Stimulated activated naive CD4-positive, alpha-beta T cell treated with Interleukin-2 at 50 U/mL for 16 hours (primary cell): ENCODE measurements around the gene PRKAA2.
"Not testable (repeated sequence)": the region's sequence is repeated elsewhere in the genome, so short reads cannot be mapped to it uniquely, and the experiment has no call there.

Experiments
- DNase-seq: peaks from one replicate; lab custom pipeline; 2025; lab: John Stamatoyannopoulos, UW

The PRKAA2 gene

DNA sequence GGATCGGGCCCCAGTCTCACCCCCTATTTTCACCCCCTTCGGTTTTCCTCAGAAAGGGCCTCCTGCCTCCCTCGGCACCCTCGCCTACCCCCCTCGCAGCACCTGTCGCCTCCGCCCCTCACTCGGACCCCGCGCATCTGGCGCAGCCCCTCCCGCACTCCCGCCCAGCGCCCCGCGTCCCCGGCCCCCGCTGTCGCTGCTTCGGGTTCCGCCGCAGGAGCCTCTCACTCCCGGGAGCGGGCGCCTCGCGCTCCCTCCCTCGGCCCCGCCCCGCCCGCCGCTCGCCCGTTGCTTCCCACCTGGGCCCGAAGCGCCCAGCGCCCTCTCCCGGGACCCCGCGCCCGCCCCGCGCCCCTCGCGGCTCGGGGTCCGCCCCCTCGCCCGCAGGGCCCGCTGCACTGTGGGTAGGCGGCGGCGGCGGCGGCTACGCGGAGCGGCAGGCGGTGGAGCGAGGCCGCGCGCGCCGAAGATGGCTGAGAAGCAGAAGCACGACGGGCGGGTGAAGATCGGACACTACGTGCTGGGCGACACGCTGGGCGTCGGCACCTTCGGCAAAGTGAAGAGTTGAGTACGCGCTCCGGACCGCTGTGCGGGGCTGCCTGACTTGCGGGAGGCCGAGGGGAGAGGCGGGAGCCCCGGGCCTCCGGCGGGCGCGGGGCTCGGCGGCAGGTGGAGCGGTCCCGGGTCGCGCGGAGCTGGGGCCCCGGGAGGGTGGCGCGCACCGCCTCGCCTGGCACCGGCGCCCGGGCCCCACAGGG is at the start of gene PRKAA2:
Gene PRKAA2 (plus strand): TSS at position 396 of the 758 bp plus-strand sequence. CDS start 74 bp downstream, at position 470.
- no peak for DNase-seq

DNA sequence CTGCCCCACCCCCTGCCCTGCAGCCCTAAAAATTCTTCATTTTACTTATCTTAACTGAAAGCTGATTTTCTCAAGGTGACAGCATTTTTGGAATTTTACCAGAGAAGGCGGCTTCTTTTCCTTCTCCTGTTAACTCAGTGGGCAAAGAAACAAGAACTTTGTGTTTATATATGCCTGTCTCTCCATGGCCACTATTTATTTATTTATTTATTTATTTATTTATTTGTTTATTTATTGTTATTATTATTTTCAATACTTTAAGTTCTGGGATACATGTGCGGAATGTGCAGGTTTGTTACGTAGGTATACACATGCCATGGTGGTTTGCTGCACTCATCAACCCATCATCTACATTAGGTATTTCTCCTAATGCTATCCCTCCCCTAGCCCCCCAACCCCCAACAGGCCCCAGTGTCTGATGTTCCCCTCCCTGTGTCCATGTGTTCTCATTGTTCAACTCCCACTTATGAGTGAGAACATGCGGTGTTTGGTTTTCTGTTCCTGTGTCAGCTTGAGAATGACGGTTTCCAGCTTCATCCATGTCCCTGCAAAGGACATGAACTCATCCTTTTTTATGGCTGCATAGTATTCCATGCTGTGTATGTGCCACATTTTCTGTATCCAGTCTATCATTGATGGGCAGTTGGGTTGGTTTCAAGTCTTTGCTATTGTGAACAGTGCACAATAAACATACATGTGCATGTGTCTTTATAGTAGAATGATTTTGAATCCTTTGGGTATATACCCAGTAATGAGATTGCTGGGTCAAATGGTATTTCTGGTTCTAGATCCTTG is 49.5 kb upstream of the PRKAA2 start:
- not testable (repeated sequence) for DNase-seq

DNA sequence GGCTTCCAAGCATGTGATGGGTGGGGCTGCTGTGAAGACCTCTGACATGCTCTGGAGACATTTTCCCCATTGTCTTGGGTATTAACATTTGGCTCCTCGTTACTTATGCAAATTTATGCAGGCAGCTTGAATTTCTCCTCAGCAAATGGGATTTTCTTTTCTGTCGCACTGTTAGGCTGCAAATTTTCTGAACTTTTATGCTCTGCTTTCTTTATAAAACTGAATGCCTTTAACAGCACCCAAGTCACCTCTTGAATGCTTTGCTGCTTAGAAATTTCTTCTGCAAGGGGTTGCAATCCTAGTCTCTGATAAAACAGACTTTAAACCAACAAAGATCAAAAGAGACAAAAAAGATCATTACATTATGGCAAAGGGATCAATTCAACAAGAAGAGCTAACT is 35.0 kb upstream of the PRKAA2 start:
- not testable (repeated sequence) for DNase-seq

DNA sequence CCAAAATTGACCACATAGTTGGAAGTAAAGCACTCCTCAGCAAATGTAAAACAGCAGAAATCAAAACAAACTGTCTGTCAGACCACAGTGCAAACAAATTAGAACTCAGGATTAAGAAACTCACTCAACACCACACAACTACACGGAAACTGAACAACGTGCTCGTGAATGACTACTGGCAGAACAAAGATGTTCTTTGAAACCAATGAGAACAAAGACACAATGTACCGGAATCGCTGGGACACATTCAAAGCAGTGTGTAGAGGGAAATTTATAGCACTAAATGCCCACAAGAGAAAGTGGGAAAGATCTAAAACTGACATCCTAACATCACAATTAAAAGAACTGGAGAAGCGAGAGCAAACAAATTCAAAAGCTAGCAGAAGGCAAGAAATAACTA is 34.3 kb upstream of the PRKAA2 start:
- DNase-seq = not testable (repeated sequence)

DNA sequence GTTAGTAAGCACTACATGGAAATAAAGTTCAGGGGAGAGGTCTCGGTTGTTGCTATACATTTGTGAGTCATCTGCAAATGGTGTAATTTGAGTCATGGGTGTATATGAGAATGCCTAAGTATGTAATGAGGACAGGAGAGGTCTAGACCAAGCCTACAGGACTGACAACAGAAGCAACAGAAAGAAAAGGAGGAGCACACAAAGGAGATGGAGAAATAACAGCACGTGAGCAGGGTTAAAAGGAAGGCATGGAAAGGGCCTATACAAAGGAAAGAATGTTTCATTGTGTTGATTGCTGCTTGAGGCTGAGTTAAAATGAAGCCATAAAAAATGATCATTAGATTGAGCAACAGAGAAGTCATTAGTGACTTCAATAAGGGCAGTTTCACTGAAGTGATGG is 28.0 kb upstream of the PRKAA2 start:
- no peak for DNase-seq

DNA sequence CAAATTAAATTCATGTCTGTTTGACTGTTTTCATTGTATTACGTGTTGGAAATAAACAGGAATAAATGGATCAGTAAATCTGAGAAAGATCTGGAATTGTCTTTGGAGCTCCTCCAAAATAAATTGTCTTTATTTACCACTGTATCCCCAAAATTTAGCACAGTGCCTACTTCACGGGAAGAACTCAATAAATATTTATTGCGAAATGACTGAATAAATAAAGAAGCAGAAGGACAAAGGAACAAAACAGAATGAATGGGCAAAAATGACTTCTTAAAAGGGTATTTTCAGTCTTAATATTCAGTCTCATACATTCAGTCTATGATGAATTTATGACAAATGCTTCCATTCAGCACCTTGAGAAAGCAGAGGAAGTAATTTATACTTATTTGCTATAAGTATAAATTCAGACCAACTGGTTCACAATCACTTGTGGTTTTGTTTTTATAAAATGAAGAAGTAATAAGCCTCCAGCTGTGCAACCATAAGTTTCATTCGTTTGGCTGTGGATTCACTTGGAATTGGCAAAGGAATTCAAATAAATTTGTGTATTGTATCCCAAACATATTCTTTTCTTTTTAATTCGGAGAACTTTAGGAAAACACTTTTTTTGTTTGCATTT is 19.2 kb upstream of the PRKAA2 start:
- DNase-seq = no peak

DNA sequence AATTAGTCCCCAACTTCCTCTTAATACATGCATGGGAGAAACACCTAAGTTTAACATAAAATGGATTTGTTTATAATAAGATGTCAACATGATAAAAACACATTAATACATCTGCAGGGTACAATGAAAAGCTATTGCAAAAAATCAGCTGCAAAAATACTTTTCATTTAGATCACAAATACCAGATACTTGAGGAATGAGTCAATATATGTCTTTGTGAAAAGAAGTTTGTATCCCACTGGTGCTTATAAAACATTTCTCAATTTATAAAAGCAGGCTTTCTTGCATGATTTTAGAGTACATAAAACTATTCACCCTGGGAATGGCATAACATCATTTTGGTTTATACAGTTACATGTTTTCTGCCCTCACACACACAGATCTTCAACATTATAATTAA is 18.6 kb upstream of the PRKAA2 start:
- no peak for DNase-seq

DNA sequence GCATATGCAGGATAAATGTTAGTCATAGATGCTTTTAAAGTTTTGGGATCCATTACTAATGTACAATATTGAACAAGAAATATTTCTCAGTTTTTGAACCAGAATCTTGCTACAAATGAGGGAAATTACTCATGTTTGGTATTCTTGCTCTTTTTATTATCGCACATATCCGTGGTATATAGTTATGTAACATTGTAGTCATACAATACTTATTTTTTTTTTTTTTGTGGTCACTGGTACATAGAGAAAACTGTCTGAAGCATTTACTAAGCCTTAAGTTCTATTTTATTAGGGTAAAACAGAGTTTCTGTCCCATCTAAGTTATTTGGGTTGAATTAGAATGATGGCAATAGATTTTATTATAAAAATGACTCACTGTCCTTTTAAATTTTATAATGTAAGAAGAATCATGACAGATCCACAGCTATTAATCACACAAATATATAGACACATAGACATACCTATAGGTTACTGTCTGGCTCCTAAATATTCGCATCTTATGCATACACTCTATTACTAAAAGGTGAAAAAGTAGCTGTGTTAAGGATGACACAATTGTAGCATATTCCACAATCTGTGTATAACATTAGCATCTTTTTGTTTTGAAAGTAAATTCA is 18.0 kb upstream of the PRKAA2 start:
- no peak for DNase-seq

DNA sequence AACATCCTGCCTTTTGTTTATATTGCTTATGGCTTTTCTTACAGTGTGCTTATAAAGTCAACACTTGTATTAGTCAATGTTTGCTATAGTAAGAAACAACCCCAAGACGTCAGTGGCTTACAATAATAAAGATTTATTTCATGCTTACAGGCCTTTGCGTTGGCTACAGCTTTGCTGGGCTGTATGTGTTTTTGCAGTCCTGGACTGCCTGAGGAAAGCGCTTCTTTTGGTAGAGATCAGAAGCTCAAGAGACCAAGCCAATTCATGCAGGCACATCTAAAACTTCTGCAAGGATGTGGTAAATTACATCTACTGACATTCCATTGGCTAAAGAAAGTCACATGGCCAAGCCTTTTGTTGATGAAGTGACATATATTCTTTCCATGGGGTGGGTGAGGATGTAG is 17.5 kb upstream of the PRKAA2 start:
- no peak for DNase-seq

DNA sequence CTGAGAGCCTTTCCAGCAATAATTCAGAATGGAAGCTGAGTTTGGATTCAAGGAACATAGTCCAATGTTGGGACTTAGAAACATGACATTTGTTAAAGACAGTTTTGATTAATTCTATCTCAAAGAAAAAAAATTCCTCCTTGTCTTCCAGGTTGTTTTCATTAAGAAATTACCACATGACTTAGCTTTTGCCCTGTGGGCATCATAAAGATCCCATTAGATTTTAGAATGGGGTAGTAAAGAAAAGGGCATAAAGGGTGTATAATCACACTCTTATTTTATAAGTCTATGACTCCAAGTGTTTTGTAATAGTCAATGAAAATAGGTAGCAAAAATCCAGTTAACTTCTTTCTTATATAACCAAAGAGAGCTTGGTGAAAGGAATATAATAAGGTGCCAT is 14.3 kb upstream of the PRKAA2 start:
- DNase-seq = no peak

DNA sequence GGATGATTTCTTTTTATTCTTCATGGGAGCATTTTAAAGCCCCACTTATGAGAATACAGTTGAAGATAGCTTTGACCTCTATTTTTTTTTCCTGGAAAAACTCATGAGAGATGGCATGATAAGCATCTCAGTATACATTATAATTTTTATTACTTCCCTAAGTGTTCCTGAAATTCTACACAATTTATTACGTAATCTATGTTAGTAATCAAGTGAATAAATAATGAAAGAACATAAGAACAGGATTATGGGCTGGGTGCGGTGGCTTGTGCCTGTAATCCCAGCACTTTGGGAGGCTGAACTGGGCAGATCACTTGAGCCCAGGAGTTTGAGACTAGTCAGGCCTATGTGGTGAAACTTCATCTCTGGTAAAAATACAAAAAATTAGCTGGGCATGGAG is 13.2 kb upstream of the PRKAA2 start:
- DNase-seq = no peak

DNA sequence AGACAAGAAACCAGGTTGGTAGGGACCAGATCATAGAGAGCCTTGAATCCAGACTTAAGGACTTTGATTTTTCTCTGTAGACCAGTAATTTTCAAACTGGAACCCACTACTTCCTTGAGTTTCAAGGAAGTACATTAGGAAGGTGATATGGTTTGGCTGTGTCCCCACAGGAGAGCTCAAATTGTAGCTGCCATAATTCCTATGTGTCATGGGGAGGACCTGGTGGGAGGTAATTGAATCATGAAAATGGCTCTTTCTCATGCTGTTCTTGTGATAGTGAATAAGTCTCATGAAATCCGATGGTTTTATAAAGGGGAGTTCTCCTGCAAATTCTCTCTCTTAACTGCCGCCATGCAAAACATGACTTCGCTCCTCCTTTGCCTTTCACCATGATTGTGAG is 10.1 kb upstream of the PRKAA2 start:
- DNase-seq = no peak

DNA sequence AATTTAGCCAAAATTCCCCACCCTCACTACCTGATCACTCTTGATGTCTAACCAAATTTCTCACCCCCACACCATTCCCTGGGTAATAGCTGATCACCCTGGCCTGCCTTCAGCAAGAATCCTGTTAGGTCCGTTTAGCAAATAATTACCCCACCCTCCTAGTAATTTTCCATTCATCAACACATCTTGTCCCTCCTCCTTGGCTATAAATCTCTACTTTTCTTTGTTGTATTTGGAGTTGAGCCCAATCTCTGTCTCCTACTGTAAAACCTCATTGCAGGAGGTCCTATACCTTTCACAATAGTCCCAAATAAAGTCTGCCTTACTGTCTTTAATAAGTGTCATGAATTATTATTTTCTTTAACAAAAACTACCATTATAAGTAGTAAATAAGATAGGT is 6.9 kb upstream of the PRKAA2 start:
- no peak for DNase-seq

DNA sequence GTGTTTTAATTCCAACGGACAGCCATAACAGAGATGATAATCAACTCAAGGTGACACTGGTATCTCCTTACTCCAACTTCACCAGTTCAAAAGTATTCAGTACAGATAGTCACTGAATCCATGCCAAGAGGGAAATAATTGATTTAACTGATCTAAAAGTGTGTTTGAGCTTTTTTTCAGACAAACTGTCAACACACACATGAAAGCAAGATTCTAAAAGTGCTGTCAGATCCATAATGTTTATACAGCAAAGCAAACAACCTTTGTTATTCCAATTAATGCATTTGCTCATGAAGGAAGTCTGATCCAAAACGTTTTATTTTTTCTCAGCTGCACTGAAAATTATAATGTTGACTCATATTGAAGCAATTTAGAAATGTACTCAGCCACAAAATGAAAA is 5.9 kb upstream of the PRKAA2 start:
- DNase-seq = no peak

DNA sequence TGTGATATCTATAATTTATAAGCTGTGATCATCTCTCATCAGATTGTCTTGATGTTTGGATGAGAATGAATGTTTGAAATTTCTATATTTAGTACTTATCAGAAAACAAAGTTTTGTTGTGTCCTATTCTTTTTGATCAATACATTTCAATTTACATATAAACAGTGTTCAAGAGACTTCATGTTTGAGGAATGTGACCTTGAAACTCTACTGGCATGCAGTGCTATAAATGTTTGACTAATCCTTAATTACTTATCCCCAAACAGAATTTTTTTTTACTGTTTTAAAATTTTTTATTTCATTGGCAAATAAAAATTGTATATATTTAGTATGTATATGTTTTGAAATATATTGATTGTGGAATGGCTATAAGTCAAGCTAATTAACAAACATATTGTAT is 1.5 kb upstream of the PRKAA2 start:
- no peak for DNase-seq

DNA sequence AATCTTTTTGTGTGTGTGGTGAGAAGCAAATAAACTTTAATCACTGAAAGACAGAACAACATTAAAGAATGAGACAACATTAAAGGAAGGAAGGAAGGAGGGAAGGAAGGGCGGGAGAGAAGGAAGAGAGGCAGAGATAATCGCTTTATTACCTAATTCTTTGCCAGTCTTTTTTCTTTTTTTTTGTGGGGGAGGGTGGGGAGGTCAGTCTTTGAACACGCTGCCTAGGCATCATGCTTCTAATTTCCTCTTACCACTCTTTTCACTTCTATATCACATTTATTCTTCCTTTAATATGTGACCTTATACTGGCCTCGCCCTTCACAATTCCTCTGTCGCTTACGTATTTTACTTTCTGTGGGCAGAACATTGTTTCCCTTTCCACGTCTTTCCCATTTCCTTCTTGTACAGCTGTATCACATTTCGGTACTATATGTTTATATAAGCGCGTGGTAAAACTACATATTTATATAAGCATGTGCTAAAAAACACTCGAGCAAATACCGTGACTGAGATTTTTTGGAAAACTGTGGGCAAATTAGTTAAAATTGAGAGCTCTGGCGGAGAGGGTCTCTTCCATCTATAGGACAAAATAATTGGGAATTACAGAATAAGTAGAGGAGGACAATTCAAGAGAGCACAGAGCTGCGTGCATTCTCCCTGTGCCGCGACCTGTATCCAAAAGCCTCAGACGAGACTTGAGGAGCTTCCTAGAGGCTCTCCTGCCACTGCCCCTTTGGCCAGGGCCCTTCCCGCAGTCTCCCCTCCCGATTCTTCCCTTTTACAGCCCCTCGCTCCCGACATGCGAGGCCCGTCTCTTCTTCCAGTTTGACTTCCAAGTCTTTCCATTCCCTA is 823 bp upstream of the PRKAA2 start:
- no peak for DNase-seq

DNA sequence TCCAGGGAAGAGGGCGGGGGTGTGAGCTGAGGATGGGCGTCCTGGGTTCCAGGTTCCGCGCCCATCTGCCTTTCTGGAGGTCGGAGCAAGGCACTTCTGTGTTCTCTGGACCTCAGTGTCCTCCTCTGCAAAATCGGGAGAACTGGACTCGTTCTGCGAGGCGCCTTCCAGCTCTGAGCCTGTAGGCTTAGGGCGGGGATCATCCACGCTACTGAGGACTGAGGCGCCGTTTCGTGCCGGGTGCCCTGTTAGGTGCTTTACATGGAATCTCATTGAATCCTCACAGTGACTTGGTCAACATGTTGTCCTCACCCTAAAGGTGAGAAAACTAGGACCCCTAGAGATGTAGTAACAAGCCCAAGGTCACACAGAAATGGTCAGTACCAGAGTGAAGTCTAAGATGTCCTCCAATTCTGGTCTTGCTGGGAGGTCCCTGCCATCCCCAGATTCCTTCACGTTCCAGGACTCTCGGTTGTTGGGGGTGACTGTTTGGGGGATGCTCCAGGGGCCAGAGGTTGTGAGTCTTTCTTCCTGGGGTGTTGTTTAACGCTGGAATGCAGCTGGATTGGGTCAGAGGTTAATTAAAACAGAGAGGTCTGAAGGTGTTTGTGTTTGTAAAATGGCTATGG is 677 bp downstream of the PRKAA2 start:
- DNase-seq = no peak

DNA sequence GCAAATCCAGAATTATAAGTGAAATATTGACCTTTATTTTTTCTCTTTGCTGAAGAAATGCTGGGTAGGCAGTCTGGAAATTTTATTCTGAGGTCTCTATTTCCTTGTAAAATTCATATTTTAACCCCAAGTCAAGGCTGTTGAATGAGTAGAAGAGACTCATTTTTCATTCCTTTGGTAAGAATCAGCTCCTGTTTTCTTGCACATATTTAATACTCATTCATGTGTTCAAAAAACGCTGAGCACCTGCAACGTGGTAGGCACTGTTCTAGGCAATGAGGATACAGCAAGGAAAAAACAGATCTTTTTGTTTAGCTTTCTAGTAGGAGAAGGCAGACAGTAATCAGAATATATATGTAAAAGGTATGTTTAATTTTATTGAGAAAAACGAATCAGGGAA is 1.5 kb downstream of the PRKAA2 start:
- no peak for DNase-seq

DNA sequence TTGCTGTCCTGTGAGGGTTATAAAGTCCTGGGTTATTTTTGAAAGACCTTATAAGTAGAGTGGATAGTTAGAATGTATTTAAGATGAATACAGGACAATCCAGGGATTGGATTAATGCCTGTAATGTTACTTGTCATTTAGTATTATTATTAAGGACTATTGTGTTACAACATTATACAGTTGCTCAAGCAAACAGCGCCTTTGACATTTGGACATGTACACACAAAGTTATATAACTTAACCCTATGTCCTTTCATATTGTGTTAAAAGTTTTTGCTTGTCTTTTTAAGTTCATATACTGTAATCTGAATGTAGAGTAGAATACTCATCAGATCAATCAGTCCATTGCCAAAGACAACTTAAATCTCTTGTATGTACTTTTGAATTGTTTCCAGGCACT is 2.0 kb downstream of the PRKAA2 start:
- no peak for DNase-seq

DNA sequence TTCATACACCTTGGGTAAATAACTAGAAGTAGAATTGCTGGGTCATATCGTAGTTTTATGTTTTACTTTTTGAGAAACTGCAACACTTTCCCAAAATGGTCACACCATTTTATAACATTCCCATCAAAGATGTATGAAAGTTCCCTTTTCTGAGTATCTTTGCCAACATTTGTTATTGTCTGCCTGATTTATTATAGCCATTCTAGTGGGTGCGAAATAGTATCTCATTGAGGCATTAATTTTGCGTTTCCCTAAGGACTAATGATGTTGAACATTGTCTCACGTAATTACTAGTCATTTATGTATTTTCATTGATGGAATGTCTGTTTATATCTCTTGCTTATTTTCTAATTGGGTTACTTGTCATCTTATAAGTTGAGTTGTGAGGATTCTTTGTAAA is 3.4 kb downstream of the PRKAA2 start:
- no peak for DNase-seq
